ENCODE measurements around the gene DLGAP1. TPM values are rescaled to one million over a fixed set of nuclear protein-coding genes. Genes with fewer than 3 reads are reported as not detected.
A peak's percentile ranks its signal among the peaks of the same experiment; 100 is the strongest.

DLGAP1 gene
- total and polyA plus RNA-seq, 2 of the 13 experiments (the other 11 are each of a cell fraction or from before 2014, with no cell fraction given): 0.01 TPM; not detected in 1

- TF ChIP-seq NFAT5 (CRISPR knock-in tag; IDR thresholded peaks at IDR 0.05): peak; percentile 47; the same call in 1 of the 2 replicates
- TF ChIP-seq ARID5B (CRISPR knock-in tag; IDR thresholded peaks at IDR 0.05): peak; percentile 89
- TF ChIP-seq TEF (CRISPR knock-in tag; IDR thresholded peaks at IDR 0.05): no peak
- peak; percentile 96 for TF ChIP-seq RBFOX2 (IDR thresholded peaks at IDR 0.05; ENCODE audit: low read depth, low read length)
- TF ChIP-seq ZNF326 (CRISPR knock-in tag; IDR thresholded peaks at IDR 0.05; ENCODE audit: borderline replicate concordance): no peak
- TF ChIP-seq CREB3 (CRISPR knock-in tag; IDR thresholded peaks at IDR 0.05): no peak
- TF ChIP-seq TFDP2 (CRISPR knock-in tag; IDR thresholded peaks at IDR 0.05): peak; percentile 40; the same call in 1 of the 2 replicates
- no peak for TF ChIP-seq ZNF207 (IDR thresholded peaks at IDR 0.05; ENCODE audit: borderline replicate concordance)
- TF ChIP-seq DRAP1 (CRISPR knock-in tag; IDR thresholded peaks at IDR 0.05): peak; percentile 89
- TF ChIP-seq CEBPB (IDR thresholded peaks at IDR 0.05; ENCODE audit: borderline replicate concordance, low read depth, low read length): peak; percentile 33; the same call in 1 of the 2 replicates
- 0 out of 2 replicates have a peak, but pooled peaks have one; percentile 50 for TF ChIP-seq FIP1L1 (IDR thresholded peaks at IDR 0.05; ENCODE audit: borderline replicate concordance, insufficient read depth, low read depth, low read length)
- peak; percentile 83; the same call in 1 of the 2 replicates for TF ChIP-seq ZNF598 (CRISPR knock-in tag; IDR thresholded peaks at IDR 0.05; ENCODE audit: borderline replicate concordance)
- no peak for TF ChIP-seq CHD2 (IDR thresholded peaks at IDR 0.05; ENCODE audit: low read depth, low read length)
- peak; percentile 88 for TF ChIP-seq ZNF543 (CRISPR knock-in tag; IDR thresholded peaks at IDR 0.05)
- TF ChIP-seq ZFAT (CRISPR knock-in tag; conservative IDR thresholded peaks at IDR 0.05): no peak
Observed at GRCh38 chr18:3623769-3624545, 831.1 kb downstream of the DLGAP1 start (continued).

Data from HepG2 (cell line).